ENCODE data around the gene NR2C2. TPM values are rescaled to one million over a fixed set of nuclear protein-coding genes. Genes with fewer than 3 reads are reported as not detected.
"Not testable (repeated sequence)": the region's sequence is repeated elsewhere in the genome, so short reads cannot be mapped to it uniquely, and the experiment has no call there.

The NR2C2 gene
- total RNA-seq, 1 donor from 2014 or later = 22.5 TPM

- DNase-seq (ENCODE audit: low read depth, low spot score) = no peak
Measured at GRCh38 chr3:14957925-14958324, 10.5 kb downstream of the NR2C2 start.

DNA sequence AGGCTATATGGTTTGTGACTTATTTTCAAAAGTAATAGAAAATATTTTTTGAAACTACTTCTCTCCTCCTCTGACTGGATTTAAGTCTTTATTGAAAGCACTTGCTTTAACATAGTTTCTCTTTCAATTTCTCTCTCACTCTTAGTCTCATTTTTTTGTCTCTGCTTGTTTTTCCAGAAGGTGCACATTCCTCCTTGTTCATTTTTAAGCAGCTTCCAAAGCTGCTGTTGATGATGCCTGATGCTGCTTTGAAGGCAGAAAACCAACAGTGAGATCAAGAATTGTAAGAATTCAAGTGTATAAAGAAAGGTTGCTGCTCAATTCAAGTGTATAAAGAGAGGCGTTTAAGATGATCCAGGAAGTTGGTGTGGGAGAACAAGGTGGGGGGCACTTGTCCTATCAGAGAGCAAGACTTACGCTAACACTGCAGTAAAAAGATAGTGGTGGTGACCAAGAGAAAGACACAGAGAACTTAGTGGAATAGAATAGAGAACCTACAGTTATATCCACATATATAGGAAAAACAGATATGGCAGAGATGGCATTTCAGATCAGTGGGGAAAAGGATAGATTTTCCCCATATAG is 12.1 kb downstream of the NR2C2 start:
- no peak for DNase-seq (ENCODE audit: low read depth, low spot score)

DNA sequence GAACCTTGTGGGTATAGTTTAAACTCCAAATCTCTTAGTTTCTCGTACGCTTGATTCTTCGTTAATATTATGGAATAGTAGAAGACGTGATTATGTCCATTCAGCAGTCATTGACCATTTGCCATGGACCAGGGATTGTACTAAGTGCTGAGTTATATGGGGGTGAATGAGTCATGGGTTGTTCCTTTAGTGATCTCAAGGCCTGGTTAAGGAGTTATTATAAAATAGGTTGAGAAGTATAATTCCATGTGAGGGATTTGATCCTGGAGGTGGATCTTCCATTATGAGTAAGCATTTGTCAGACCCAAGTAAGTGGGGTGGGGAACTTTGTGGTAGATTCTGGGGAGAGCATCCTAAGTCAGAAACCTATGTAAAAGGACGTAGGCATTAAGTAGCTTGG is 15.4 kb downstream of the NR2C2 start:
- DNase-seq (ENCODE audit: low read depth, low spot score) = no peak

GRCh38 chr3:14967285-14967684 is 19.9 kb downstream of the NR2C2 start:
- no peak for DNase-seq (ENCODE audit: low read depth, low spot score)

GRCh38 chr3:14969671-14970070 is 22.3 kb downstream of the NR2C2 start:
- DNase-seq (ENCODE audit: low read depth, low spot score) = no peak

- DNase-seq (ENCODE audit: low read depth, low spot score) = no peak
Measured at GRCh38 chr3:14976317-14976716, 28.9 kb downstream of the NR2C2 start.

GRCh38 chr3:14980689-14981088 is 33.3 kb downstream of the NR2C2 start:
- no peak for DNase-seq (ENCODE audit: low read depth, low spot score)

DNA sequence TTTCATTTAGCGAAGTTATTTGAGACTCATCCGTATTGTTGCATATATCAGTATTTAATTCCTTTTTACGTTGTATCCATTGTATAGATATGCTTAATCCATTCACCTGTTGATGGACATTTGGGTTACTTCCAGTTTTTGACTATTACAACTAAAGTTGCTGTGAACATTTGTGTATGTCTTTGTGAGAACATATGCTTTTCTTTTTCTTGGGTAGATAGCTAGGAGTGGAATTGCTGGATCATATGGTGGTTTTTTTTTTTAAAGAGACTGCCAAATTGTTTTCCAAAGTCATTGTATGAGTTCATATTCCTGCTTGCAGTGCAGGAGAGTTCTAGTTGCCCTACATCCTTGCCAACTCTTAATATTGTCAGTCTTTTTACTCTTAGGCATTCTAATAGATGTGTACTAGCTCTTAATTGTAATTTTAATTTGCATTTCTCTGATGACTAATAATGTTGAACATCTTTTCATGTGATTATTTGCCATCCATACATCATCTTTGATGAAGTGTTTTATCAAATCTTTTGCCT is 37.3 kb downstream of the NR2C2 start:
- no peak for DNase-seq (ENCODE audit: low read depth, low spot score)

GRCh38 chr3:14988988-14989394 is 41.6 kb downstream of the NR2C2 start:
- DNase-seq (ENCODE audit: low read depth, low spot score) = no peak

- DNase-seq (ENCODE audit: low read depth, low spot score) = no peak
Measured at GRCh38 chr3:14989943-14990779, 42.8 kb downstream of the NR2C2 start.

DNA sequence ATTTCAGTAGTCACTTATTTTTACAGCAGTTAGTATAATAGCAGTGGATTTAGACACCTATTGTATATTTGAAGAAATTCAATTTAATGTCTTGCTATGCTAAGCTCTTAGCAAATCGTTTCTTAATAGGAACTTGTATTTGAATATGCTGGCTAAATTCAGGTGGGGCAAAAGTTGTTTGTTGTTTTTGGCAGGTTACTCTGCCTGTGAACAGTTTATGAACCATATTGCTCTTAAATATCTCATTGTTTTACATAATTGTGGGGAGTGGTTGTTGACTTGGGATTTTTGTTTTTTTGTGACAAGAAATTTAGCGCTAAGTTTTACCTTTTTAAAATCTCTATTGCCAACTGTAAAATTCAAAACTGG is 43.4 kb downstream of the NR2C2 start:
- DNase-seq (ENCODE audit: low read depth, low spot score) = no peak

DNA sequence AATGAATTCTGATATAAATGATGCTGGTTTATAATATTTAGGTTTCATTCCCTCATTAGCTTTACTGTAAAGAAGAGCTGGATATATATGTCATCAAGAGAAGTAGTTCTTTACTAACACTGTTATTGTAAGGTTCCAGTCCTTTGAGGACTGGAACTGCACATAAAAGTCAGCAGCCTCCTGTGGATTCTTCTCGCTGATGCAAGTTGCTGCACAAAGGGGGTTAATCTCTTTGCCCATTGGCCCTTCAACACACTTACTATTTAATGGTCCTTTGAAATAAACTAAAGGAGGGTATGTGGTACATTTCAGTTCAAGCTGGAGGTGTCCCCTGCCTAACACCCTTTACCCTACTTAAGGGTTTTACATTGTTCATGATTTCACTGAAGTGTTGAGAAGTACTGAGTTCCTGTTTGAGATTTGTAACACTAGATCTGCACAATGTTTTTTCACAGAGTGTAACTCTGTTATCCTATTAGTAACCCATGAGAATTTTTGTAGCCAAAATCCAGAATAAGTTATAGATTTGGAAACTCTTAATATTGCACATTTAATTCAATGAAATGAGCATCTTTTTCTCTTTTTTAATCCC is 43.9 kb downstream of the NR2C2 start:
- DNase-seq (ENCODE audit: low read depth, low spot score) = no peak

- no peak for DNase-seq (ENCODE audit: low read depth, low spot score)
Measured at GRCh38 chr3:14991818-14992612, 44.6 kb downstream of the NR2C2 start.

- DNase-seq (ENCODE audit: low read depth, low spot score) = no peak
Measured at GRCh38 chr3:14997941-14998340, 50.6 kb downstream of the NR2C2 start.

DNA sequence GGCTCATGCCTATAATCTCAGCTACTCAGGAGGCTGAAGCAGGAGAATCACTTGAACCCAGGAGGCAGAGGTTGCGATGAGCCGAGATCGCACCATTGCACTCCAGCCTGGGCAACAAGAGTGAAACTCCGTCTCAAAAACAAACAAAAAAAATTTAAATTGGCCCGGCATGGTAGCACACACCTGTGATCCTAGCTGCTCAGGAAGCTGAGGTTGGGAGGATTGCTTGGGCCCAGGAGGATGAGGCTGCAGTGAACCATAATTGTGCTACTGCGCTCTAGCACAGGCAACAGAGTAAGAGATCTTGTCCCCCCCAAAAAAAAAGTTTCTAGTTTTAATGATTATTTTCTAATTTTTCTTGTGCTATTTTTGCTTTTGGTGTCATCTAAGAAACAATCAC is 51.8 kb downstream of the NR2C2 start:
- not testable (repeated sequence) for DNase-seq (ENCODE audit: low read depth, low spot score)

DNA sequence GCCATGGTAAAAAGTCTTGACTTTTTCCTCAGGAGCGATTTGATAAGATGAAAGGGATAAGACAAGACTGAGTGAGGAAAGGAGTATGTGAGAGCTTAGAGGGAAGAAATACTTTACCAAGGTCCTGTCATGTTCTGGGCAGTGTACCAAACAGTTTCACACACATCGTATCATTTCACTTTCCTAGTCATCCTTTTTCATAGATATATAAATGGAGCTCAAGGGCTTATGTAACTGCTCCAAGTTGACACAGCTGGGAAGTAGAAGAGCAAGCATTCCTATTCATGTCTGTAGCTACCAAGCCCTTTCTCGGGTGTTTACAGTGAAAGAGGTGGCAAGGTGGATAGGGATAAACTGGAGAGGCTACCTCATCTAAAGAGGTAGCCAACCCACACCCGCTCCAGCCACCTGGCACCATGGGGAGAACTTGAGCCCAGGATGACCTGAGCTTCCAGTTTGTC is 60.3 kb downstream of the NR2C2 start:
- DNase-seq (ENCODE audit: low read depth, low spot score) = no peak

DNA sequence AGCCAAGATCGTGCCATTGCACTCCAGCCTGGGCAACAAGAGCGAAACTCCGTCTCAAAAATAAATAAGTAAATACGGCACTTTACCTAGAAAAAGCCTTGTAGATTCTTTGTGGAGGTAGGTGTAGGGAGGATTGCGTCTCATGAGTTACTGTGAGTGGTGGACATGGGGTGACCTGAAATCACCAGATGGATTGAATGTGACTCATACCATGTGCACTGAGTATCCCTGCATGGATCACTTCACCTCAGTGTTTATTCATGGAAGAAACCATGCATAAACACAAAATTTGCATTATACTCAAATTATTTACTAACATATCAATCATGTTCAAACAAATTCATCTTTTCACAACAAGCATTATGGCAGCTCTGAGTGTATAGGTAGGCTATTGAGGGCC is 61.8 kb downstream of the NR2C2 start:
- no peak for DNase-seq (ENCODE audit: low read depth, low spot score)

GRCh38 chr3:15010664-15011063 is 63.3 kb downstream of the NR2C2 start:
- no peak for DNase-seq (ENCODE audit: low read depth, low spot score)

DNA sequence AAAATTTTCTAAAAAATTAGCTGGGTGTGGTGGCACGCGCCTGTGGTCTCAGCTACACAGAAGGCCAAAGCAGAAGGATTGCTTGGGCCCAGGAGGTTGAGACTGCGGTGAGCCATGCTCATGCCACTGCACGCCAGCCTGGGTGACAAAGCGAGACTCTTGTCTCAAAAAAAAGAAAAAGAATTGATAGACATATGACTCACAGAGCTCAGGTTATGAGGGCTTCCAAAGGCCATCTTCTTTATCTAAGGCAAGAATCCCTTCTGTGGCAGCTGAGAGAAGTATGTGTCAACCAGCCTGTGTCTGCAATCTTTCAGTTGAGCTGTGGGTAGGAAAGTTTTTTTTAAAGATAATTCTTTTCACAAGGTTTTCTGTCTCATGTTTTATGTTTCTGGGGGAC is 63.8 kb downstream of the NR2C2 start:
- no peak for DNase-seq (ENCODE audit: low read depth, low spot score)

- DNase-seq (ENCODE audit: low read depth, low spot score) = no peak
Measured at GRCh38 chr3:15014606-15015328, 67.4 kb downstream of the NR2C2 start.

DNA sequence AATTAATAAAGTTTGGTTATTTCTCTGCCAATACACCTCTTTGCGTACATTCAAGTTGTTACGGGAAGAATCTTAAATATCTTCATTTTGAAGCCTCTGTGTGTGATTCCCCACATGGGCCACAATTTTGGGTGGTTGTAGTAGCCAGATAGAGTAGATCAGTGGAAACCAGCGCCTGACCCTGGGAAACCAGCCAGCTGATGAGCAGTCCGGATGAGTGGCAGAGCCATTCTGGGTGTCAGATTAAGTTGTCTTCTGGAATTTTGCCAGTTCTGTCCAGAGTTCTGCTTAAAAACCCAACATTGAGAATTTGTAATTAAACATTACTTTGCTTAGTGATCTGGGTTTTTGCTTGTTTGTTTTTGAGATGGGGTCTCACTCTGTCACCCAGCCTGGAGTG is 68.1 kb downstream of the NR2C2 start:
- DNase-seq (ENCODE audit: low read depth, low spot score) = no peak
